Coronary artery (tissue), 2 donors: ENCODE data around the gene TRAF6.
"Not testable (repeated sequence)": the region's sequence is repeated elsewhere in the genome, so short reads cannot be mapped to it uniquely, and the experiment has no call there.

Experiments used
- DNase-seq: peaks from one replicate; pipeline ENCODE4 v3.0.0-alpha.2; 2017; ENCODE audit warnings: low spot score
- H3K27ac ChIP-seq, 2 donors: fragments of 200-600 bp; sonication (generic); one replicate each; pipeline ENCODE4 v1.5.1; 2016 to 2019
- H3K4me3 ChIP-seq: fragments of 200-600 bp; sonication (generic); 2 replicates; pipeline ENCODE4 v1.5.1; 2016; ENCODE audit warnings: mild to moderate bottlenecking, moderate library complexity
- CTCF ChIP-seq: fragments of 200-600 bp; sonication (generic); IDR thresholded peaks from one replicate; pipeline ENCODE4 v1.5.1; 2019; ENCODE audit warnings: antibody characterized with exemption

TRAF6 gene

GRCh38 chr11:36509694-36510593 lies at the start of gene TRAF6:
Gene TRAF6 (minus strand): TSS chr11:36510272. CDS start chr11:36501515, 8,757 bp downstream.
- peak; percentile 89 for DNase-seq
- Histone ChIP-seq H3K4me3 (peak within 1 kb of the TSS; percentile 92), H3K27ac (peak within 1 kb of the TSS; percentile 83 to 94)
- peak; percentile 91 for TF ChIP-seq CTCF

GRCh38 chr11:36558571-36559413 lies 48.7 kb upstream of the TRAF6 start:
- no peak for TF ChIP-seq CTCF
- Histone ChIP-seq H3K27ac (no peak overlapping the region), H3K4me3 (no peak overlapping the region)
- DNase-seq: no peak

DNA sequence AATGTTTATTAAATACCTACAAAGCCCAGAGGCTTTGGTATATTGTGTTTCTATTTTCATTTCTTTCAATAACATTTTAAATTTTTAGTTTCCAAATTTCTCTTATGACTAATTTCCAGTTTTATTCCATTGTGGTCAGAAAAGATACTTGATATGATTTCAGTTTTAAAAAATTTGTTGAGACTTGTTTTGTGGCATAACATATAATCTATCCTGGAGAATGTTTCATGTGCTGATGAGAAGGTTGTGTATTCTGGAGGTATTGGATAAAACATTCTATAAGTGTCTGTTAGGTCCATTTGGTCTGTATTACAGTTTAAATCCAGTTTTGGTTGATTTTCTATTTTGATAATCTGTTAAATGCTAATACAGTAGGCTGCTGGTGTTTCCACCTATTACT lies 47.9 kb upstream of the TRAF6 start:
- DNase-seq: no peak
- H3K27ac ChIP-seq: no peak overlapping the region
- no peak overlapping the region for H3K4me3 ChIP-seq
- TF ChIP-seq CTCF: no peak

DNA sequence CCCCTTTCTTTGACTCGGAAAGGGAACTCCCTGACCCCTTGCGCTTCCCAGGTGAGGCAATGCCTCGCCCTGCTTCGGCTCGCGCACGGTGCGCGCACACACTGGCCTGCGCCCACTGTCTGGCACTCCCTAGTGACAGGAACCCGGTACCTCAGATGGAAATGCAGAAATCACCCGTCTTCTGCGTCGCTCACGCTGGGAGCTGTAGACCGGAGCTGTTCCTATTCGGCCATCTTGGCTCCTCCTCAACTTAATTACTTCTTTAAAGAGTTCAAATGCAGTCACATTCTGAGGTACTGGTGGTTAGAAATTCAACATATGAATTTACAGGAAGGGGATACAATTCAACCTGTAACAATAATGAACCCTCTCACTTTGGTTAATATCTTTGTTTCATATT lies 47.3 kb upstream of the TRAF6 start:
- H3K27ac ChIP-seq, H3K4me3 ChIP-seq, DNase-seq: not testable (repeated sequence)

DNA sequence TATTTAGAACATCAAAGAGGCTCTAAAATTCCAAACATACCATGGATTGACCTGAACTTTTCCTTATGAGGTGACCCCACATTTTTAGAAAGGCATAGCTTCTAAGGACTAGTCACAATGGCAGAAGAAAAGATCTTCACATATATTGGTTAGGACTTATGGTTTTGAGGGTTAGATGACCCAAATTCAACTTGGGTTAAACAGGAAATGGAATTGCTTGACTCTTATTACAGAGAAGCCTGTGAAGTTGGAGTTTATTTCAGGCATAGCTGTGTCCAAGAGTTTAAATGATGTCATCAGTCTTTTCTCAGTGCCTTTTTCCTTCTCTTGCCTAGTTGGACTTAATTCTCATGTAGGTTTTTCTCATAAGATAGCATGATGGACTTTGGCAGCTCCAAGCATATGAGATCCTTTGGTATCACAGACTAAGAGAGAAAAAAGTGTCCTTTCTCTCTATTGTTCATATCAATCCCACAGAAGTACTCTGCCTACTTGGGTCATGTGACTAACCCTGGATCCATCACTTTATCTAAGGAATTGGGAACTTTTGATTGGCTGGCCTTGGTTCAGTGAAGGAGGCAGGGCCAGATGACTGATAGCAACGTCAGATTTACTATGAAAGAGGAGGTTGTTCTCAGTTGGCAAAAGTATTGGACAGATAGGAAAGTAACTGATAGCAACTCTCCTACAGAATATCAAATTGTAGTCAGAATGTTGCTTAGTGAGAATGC lies 40.5 kb upstream of the TRAF6 start:
- Histone ChIP-seq H3K4me3 (no peak overlapping the region), H3K27ac (no peak overlapping the region)
- DNase-seq: no peak
- TF ChIP-seq CTCF: no peak

DNA sequence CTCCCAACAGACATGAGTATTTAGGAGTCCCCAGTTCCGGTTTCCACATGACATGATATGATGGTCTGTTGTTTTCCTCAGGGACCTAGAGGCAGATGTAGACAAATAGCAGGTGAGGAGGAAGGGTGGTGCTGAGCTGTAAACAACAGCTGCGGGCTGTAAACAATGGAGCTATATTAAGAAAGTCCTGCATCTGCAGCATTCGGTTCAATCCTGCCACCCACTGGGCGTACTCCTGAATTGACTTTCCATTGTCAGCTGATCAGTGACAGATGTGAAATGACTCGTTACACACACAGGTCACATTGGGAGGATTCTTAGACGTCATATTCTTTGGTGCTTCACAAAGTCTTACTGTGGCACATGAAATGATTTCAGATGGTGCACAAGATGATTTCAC lies 30.9 kb upstream of the TRAF6 start:
- Histone ChIP-seq H3K27ac (no peak overlapping the region), H3K4me3 (no peak overlapping the region)
- no peak for TF ChIP-seq CTCF
- DNase-seq: no peak

GRCh38 chr11:36534276-36534840 lies 24.3 kb upstream of the TRAF6 start:
- DNase-seq: no peak
- TF ChIP-seq CTCF: no peak
- Histone ChIP-seq H3K27ac (no peak overlapping the region), H3K4me3 (no peak overlapping the region)
